Measurements from ENCODE around the gene TLE7.

The TLE7 gene

DNA sequence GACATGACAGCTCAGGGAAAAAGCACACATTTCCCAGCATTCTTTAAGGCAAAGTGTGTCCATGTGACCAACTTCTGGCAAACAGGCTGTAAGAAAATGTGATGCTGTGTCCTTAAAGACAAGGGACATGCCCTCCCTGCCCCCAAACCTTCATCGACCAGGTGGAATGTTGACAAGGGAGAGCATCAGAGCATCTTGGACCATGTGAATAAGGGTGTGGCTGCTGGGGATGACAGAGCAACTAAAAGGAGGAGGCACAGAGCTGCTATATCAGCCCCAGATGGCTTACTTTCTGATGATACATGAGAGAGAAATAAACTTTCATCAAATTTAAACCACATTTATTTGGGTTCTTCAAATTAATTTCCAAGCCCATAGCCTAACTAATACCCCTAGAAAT, 22.4 kb upstream of the TLE7 start:
- no peak for TF ChIP-seq CTCF (IDR thresholded peaks at IDR 0.05; ENCODE audit: low read depth, low read length)

DNA sequence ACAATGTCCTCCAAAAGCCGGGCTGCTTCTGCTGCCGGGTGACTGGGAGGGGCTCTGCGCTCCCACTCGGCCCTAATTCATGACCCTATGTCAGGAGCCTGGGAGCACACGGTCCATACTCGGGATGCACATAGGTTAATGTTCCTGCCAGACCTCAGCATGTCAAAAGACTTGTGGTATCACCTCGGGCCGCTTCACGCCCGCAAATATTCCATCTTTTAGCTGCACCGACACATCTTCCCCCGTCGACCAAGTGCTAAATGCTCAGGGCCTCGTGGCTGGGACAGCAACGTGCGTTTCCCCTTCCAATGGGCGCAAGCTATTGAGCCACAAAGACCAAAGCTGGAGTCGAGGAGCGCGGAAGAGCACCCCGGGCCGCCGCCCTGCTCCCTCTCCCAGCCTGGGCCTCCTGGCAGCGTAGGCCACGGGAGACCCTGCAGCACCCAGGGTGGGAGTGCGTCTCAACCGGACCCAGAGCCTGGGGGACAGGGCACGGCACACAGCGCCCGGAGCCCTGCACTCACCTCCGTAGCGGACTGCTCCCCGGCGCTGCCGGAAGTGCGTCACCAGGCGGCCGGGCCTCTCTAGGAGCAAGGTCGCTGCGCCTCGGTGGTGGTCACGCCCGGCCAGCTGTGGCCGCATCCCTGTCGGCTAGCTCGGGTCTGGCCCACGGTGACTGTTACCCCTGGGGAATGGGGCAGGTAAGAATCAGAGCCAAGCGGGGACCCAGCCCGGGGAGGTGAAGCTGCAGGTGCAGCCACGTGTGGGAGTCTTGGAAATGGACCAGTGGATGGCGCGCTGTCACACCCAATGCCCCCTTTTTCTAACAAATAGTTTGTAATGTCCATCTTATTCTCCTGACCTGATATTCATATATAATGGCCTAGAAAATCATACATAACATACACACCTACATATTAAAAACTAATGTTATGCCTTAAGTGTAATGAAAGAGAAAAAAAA, 20.1 kb upstream of the TLE7 start, which contains the start of gene ZNF23:
TSS of gene ZNF23 (minus strand) at position 562 of the 963 bp plus-strand sequence. CDS start 5,451 bp downstream, outside the sequence.
- DNase-seq (ENCODE audit: extremely low read depth, low read depth): peak; percentile 39
- peak; percentile 4 for TF ChIP-seq CTCF (IDR thresholded peaks at IDR 0.05; ENCODE audit: low read depth, low read length)

More for the DNA sequence above, 22.4 kb upstream of the TLE7 start:
- DNase-seq (ENCODE audit: extremely low read depth, low read depth): no peak

GRCh38 chr16:71460941-71461340, 19.1 kb upstream of the TLE7 start:
- DNase-seq (ENCODE audit: extremely low read depth, low read depth): no peak
- no peak for TF ChIP-seq CTCF (IDR thresholded peaks at IDR 0.05; ENCODE audit: low read depth, low read length)

DNA sequence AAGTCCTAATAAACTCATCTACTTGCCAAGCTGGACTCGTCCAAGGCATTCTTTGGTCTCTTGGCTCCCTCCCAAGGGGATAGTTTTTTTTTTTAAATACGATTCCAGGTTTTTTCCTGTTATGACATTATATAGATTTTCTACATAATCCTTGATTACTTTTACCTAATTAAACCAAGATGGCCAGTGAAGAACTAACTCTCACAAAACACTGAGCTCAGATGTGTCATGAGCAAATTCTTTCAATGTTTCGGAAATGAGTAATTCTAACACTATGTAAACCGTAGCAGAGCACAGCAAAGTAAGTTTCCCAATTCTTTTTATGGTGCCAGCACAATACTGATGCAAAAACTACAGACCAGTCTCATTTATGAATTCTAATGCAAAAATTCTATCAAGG, 18.4 kb upstream of the TLE7 start:
- DNase-seq (ENCODE audit: extremely low read depth, low read depth): peak; percentile 75
- no peak for TF ChIP-seq CTCF (IDR thresholded peaks at IDR 0.05; ENCODE audit: low read depth, low read length)

GRCh38 chr16:71459510-71459909, 17.7 kb upstream of the TLE7 start:
- no peak for DNase-seq (ENCODE audit: extremely low read depth, low read depth)
- no peak for TF ChIP-seq CTCF (IDR thresholded peaks at IDR 0.05; ENCODE audit: low read depth, low read length)

- TF ChIP-seq CTCF (IDR thresholded peaks at IDR 0.05; ENCODE audit: low read depth, low read length): no peak
- DNase-seq (ENCODE audit: extremely low read depth, low read depth): no peak
Measured at GRCh38 chr16:71456801-71457200, 14.9 kb upstream of the TLE7 start.

GRCh38 chr16:71453036-71453435, 11.2 kb upstream of the TLE7 start:
- no peak for DNase-seq (ENCODE audit: extremely low read depth, low read depth)
- no peak for TF ChIP-seq CTCF (IDR thresholded peaks at IDR 0.05; ENCODE audit: low read depth, low read length)

Data from AG09319 (cell line).